SW 1271 (cell line): ENCODE data around the gene ITSN1.

Source experiments
- DNase-seq, 2 experiments: peaks; one replicate each; lab custom pipeline; 2025; lab: John Stamatoyannopoulos, UW

The ITSN1 gene

GRCh38 chr21:33813832-33814365 is 171.6 kb downstream of the ITSN1 start:
- no peak for DNase-seq

GRCh38 chr21:33815143-33815707 is 172.9 kb downstream of the ITSN1 start:
- no peak for DNase-seq

- no peak for DNase-seq
These were observed 173.9 kb downstream of the ITSN1 start for GRCh38 chr21:33816174-33816573.

- no peak for DNase-seq
These were observed 174.8 kb downstream of the ITSN1 start for GRCh38 chr21:33817138-33817537.

- DNase-seq = no peak
These were observed 175.6 kb downstream of the ITSN1 start for GRCh38 chr21:33817663-33818451.

GRCh38 chr21:33820230-33820770 is 178.0 kb downstream of the ITSN1 start:
- DNase-seq = no peak

- no peak for DNase-seq
These were observed 178.5 kb downstream of the ITSN1 start for GRCh38 chr21:33820798-33821197.

- DNase-seq = no peak
These were observed 179.4 kb downstream of the ITSN1 start for GRCh38 chr21:33821503-33822322.

- DNase-seq = no peak
These were observed 182.0 kb downstream of the ITSN1 start for GRCh38 chr21:33824156-33824941.

GRCh38 chr21:33825419-33825818 is 183.1 kb downstream of the ITSN1 start:
- no peak for DNase-seq

- no peak for DNase-seq
These were observed 183.6 kb downstream of the ITSN1 start for GRCh38 chr21:33825915-33826314.

- no peak for DNase-seq
These were observed 185.8 kb downstream of the ITSN1 start for GRCh38 chr21:33828083-33828482.

- DNase-seq = no peak
These were observed 186.3 kb downstream of the ITSN1 start for GRCh38 chr21:33828577-33828976.

GRCh38 chr21:33829844-33830243 is 187.5 kb downstream of the ITSN1 start:
- no peak for DNase-seq

GRCh38 chr21:33831962-33832659 is 189.8 kb downstream of the ITSN1 start:
- no peak for DNase-seq

- DNase-seq = no peak
These were observed 192.7 kb downstream of the ITSN1 start for GRCh38 chr21:33834801-33835500.

GRCh38 chr21:33835920-33836319 is 193.6 kb downstream of the ITSN1 start:
- no peak for DNase-seq

- DNase-seq = no peak
These were observed 194.1 kb downstream of the ITSN1 start for GRCh38 chr21:33836408-33836807.

GRCh38 chr21:33839167-33839716 is 196.9 kb downstream of the ITSN1 start:
- DNase-seq = no peak

GRCh38 chr21:33839806-33840205 is 197.5 kb downstream of the ITSN1 start:
- no peak for DNase-seq
